OCI-LY3 (cell line): Measurements from ENCODE around the gene ACSF2.

ENCODE experiments used
- EZH2phosphoT487 ChIP-seq: fragments of 200-600 bp; shearing (Covaris generic); IDR thresholded peaks from 2 replicates; pipeline ENCODE4 v1.6.1; 2018; ENCODE audit warnings: antibody characterized with exemption, mixed run types, low read depth
- TF ChIP-seq, protein P1 (sequence below): fragments of 200-600, 300-600 bp; sonication (generic); IDR thresholded peaks from 2 replicates; pipeline ENCODE4 v1.5.1; 2014; ENCODE audit warnings: antibody characterized with exemption, low read length, low read depth

DNA sequence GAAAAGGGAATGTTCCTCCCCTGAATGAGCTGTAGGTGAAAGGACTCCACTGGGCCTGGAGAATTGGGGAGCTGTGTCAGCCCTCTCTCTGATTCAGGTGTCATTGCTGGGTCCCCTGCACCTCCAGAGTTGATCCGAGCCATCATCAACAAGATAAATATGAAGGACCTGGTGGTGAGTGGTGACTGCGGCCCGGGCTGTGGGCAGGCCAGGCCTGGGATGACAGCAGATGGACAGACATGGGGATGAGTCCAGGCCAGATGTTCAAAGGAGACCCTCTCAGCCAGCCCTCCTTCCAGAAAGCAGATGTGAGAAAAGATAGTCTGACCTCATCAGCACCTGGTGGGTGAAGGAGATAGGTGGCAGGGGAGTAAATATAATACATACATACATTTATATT, 38.1 kb downstream of the ACSF2 start:
- TF ChIP-seq, protein P1, sequence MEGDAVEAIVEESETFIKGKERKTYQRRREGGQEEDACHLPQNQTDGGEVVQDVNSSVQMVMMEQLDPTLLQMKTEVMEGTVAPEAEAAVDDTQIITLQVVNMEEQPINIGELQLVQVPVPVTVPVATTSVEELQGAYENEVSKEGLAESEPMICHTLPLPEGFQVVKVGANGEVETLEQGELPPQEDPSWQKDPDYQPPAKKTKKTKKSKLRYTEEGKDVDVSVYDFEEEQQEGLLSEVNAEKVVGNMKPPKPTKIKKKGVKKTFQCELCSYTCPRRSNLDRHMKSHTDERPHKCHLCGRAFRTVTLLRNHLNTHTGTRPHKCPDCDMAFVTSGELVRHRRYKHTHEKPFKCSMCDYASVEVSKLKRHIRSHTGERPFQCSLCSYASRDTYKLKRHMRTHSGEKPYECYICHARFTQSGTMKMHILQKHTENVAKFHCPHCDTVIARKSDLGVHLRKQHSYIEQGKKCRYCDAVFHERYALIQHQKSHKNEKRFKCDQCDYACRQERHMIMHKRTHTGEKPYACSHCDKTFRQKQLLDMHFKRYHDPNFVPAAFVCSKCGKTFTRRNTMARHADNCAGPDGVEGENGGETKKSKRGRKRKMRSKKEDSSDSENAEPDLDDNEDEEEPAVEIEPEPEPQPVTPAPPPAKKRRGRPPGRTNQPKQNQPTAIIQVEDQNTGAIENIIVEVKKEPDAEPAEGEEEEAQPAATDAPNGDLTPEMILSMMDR = no peak
- no peak for TF ChIP-seq EZH2phosphoT487
